Measurements from ENCODE around the gene FXYD6. TPM values are rescaled to one million over a fixed set of nuclear protein-coding genes. Genes with fewer than 3 reads are reported as not detected.

The FXYD6 gene
- polyA plus RNA-seq, 1 of the 3 experiments (the other 2 are of a cell fraction): 1.4 TPM

DNA sequence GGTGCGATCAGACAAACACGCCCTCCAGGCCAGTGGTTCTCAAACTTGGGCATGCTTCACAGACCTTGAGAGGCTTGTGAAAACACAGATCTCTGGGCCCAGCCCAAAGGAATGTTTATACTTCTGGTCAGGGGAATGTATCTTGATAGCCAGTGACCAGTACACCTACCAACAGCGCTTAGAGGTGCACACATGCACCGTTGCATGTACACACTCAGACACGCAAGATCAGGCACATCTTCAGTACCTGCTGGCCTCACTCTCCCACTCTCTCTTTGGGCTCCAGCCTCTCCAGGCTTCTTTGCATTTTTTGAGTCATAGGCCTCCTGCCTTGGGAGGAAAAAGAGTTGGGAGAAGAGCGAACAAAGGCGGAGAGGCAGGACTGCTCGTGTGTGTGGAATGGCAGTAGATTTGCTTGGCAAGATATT is 11.7 kb upstream of the FXYD6 start:
- no peaks in the 10 kb centered on the region for H3K27me3 ChIP-seq (ENCODE audit: insufficient read depth)
- WGBS (ENCODE audit: low lambda C conversion rate): 48% methylated on average over 8 of the region's 8 CpGs
- H3K27ac ChIP-seq (ENCODE audit: low read depth in 2 of 2, low read length in 1 of 2): no peak overlapping the region
- H3K4me1 ChIP-seq (ENCODE audit: control insufficient read depth in 1 of 2, insufficient read depth in 2 of 2, low read depth in 1 of 2, low read length in 1 of 2): peaks cover 0 to 15% of the 10 kb centered on the region in 2 experiments; a peak in 1 of 4 replicates
- H3K79me2 ChIP-seq (ENCODE audit: insufficient read depth): no peaks in the 10 kb centered on the region
- no peaks in the 10 kb centered on the region for H3K9me3 ChIP-seq
- no peaks in the 10 kb centered on the region for H3K36me3 ChIP-seq (replicated peaks in 1 of 2; ENCODE audit: control insufficient read depth in 1 of 2, insufficient read depth in 2 of 2, low read length in 1 of 2)
- no peak overlapping the region for H3K9ac ChIP-seq
- ChIA-PET POLR2A (no interaction called here), CTCF (interaction anchor here (0.6 to 1.2 kb wide), 3 partner anchors 11 to 58 kb away, joined by 3 to 5 read pairs (median 3); partner anchors contain the start of gene FXYD6)
- H4K20me1 ChIP-seq (ENCODE audit: insufficient read depth): no peaks in the 10 kb centered on the region
- H3K9me2 ChIP-seq: no peaks in the 10 kb centered on the region
- H3K4me3 ChIP-seq (ENCODE audit: low read depth in 2 of 2, low read length in 1 of 2): no peak overlapping the region
- H3K4me2 ChIP-seq: no peak overlapping the region
- no peak overlapping the region for H2AFZ ChIP-seq (ENCODE audit: low read depth)
- no peaks in the 10 kb centered on the region for H3F3A ChIP-seq (replicated peaks; ENCODE audit: insufficient read depth)
- no peak for DNase-seq
- TF ChIP-seq SMC3 (IDR thresholded peaks at IDR 0.05; ENCODE audit: low read depth, low read length) (no peak), MXI1 (IDR thresholded peaks at IDR 0.05; ENCODE audit: low read depth, low read length) (no peak), SIN3A (IDR thresholded peaks at IDR 0.05; ENCODE audit: borderline replicate concordance, low read depth, low read length) (no peak), CHD2 (IDR thresholded peaks at IDR 0.05; ENCODE audit: low read length, partially characterized antibody) (no peak), GATA2 (CRISPR knock-in tag; IDR thresholded peaks at IDR 0.05) (no peak), EZH2phosphoT487 (IDR thresholded peaks at IDR 0.05; ENCODE audit: borderline replicate concordance, low read depth) (no peak), MEF2A (IDR thresholded peaks at IDR 0.05; ENCODE audit: borderline replicate concordance, low read depth) (no peak), RFX5 (IDR thresholded peaks at IDR 0.05; ENCODE audit: low read length) (no peak)
- TF ChIP-seq, protein P1, sequence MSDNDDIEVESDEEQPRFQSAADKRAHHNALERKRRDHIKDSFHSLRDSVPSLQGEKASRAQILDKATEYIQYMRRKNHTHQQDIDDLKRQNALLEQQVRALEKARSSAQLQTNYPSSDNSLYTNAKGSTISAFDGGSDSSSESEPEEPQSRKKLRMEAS (IDR thresholded peaks at IDR 0.05; ENCODE audit: low read depth): no peak
- TF ChIP-seq, protein P2, sequence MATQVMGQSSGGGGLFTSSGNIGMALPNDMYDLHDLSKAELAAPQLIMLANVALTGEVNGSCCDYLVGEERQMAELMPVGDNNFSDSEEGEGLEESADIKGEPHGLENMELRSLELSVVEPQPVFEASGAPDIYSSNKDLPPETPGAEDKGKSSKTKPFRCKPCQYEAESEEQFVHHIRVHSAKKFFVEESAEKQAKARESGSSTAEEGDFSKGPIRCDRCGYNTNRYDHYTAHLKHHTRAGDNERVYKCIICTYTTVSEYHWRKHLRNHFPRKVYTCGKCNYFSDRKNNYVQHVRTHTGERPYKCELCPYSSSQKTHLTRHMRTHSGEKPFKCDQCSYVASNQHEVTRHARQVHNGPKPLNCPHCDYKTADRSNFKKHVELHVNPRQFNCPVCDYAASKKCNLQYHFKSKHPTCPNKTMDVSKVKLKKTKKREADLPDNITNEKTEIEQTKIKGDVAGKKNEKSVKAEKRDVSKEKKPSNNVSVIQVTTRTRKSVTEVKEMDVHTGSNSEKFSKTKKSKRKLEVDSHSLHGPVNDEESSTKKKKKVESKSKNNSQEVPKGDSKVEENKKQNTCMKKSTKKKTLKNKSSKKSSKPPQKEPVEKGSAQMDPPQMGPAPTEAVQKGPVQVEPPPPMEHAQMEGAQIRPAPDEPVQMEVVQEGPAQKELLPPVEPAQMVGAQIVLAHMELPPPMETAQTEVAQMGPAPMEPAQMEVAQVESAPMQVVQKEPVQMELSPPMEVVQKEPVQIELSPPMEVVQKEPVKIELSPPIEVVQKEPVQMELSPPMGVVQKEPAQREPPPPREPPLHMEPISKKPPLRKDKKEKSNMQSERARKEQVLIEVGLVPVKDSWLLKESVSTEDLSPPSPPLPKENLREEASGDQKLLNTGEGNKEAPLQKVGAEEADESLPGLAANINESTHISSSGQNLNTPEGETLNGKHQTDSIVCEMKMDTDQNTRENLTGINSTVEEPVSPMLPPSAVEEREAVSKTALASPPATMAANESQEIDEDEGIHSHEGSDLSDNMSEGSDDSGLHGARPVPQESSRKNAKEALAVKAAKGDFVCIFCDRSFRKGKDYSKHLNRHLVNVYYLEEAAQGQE (IDR thresholded peaks at IDR 0.05; ENCODE audit: low read depth, low read length): no peak
- TF ChIP-seq, protein P3, sequence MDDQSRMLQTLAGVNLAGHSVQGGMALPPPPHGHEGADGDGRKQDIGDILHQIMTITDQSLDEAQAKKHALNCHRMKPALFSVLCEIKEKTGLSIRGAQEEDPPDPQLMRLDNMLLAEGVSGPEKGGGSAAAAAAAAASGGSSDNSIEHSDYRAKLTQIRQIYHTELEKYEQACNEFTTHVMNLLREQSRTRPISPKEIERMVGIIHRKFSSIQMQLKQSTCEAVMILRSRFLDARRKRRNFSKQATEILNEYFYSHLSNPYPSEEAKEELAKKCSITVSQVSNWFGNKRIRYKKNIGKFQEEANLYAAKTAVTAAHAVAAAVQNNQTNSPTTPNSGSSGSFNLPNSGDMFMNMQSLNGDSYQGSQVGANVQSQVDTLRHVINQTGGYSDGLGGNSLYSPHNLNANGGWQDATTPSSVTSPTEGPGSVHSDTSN (IDR thresholded peaks at IDR 0.05): no peak
- TF ChIP-seq, protein P4, sequence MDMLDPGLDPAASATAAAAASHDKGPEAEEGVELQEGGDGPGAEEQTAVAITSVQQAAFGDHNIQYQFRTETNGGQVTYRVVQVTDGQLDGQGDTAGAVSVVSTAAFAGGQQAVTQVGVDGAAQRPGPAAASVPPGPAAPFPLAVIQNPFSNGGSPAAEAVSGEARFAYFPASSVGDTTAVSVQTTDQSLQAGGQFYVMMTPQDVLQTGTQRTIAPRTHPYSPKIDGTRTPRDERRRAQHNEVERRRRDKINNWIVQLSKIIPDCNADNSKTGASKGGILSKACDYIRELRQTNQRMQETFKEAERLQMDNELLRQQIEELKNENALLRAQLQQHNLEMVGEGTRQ (IDR thresholded peaks at IDR 0.05; ENCODE audit: borderline replicate concordance, low read depth, low read length): no peak
